ENCODE data around the gene SPPL2C. TPM values are rescaled to one million over a fixed set of nuclear protein-coding genes. Genes with fewer than 3 reads are reported as not detected.

SPPL2C gene
- not detected for total RNA-seq

- no peaks in the 10 kb centered on the region for H3K36me3 Mint-ChIP-seq (ENCODE audit: insufficient read depth in 2 of 2)
- no peak within 1 kb of the TSS for H3K4me3 Mint-ChIP-seq
- DNase-seq: no peak
- no peaks in the 10 kb centered on the region for H3K4me1 Mint-ChIP-seq (ENCODE audit: low read depth)
- no peaks in the 10 kb centered on the region for H3K27me3 Mint-ChIP-seq (ENCODE audit: low read depth)
- no peak within 1 kb of the TSS for H3K27ac Mint-ChIP-seq
- no peak for ATAC-seq (replicated peaks in 1 of 2)
- H3K9me3 Mint-ChIP-seq: no peaks in the 10 kb centered on the region
Measured at GRCh38 chr17:45844695-45845375, at the start of gene SPPL2C. TSS of gene SPPL2C (plus strand) at chr17:45844881. CDS start at chr17:45844907, 26 bp downstream.

- Mint-ChIP-seq H3K27ac (no peak overlapping the region), H3K27me3 (ENCODE audit: low read depth) (peaks cover 19% of the 10 kb centered on the region), H3K36me3 (ENCODE audit: insufficient read depth in 2 of 2) (no peaks in the 10 kb centered on the region), H3K4me1 (ENCODE audit: low read depth) (no peaks in the 10 kb centered on the region), H3K9me3 (no peaks in the 10 kb centered on the region), H3K4me3 (no peak overlapping the region)
- DNase-seq (no peak), ATAC-seq (replicated peaks in 1 of 2) (no peak)
Measured at GRCh38 chr17:45800816-45801215, 43.9 kb upstream of the SPPL2C start.

- Mint-ChIP-seq H3K27me3 (ENCODE audit: low read depth) (peaks cover 20% of the 10 kb centered on the region), H3K4me1 (ENCODE audit: low read depth) (no peaks in the 10 kb centered on the region), H3K36me3 (ENCODE audit: insufficient read depth in 2 of 2) (no peaks in the 10 kb centered on the region), H3K27ac (no peak overlapping the region), H3K4me3 (no peak overlapping the region), H3K9me3 (no peaks in the 10 kb centered on the region)
- no peak for ATAC-seq (replicated peaks in 1 of 2)
- DNase-seq: no peak
Measured at GRCh38 chr17:45801421-45801820, 43.3 kb upstream of the SPPL2C start.

- H3K36me3 Mint-ChIP-seq (ENCODE audit: insufficient read depth in 2 of 2): no peaks in the 10 kb centered on the region
- H3K27ac Mint-ChIP-seq: no peak overlapping the region
- H3K9me3 Mint-ChIP-seq: no peaks in the 10 kb centered on the region
- DNase-seq (no peak), ATAC-seq (replicated peaks in 1 of 2) (no peak)
- H3K4me1 Mint-ChIP-seq (ENCODE audit: low read depth): no peaks in the 10 kb centered on the region
- peaks cover 32% of the 10 kb centered on the region for H3K27me3 Mint-ChIP-seq (ENCODE audit: low read depth)
- H3K4me3 Mint-ChIP-seq: no peak overlapping the region
Measured at GRCh38 chr17:45808845-45809244, 35.8 kb upstream of the SPPL2C start.

- ATAC-seq (replicated peaks in 1 of 2): no peak
- H3K27ac Mint-ChIP-seq: no peak overlapping the region
- no peaks in the 10 kb centered on the region for H3K4me1 Mint-ChIP-seq (ENCODE audit: low read depth)
- peaks cover 34% of the 10 kb centered on the region for H3K27me3 Mint-ChIP-seq (ENCODE audit: low read depth)
- no peaks in the 10 kb centered on the region for H3K36me3 Mint-ChIP-seq (ENCODE audit: insufficient read depth in 2 of 2)
- H3K9me3 Mint-ChIP-seq: no peaks in the 10 kb centered on the region
- H3K4me3 Mint-ChIP-seq: no peak overlapping the region
- no peak for DNase-seq
Measured at GRCh38 chr17:45809499-45809898, 35.2 kb upstream of the SPPL2C start.

GRCh38 chr17:45812102-45812501 is 32.6 kb upstream of the SPPL2C start:
- Mint-ChIP-seq H3K4me1 (ENCODE audit: low read depth) (no peaks in the 10 kb centered on the region), H3K27ac (no peak overlapping the region)
- ATAC-seq (replicated peaks in 1 of 2): no peak

GRCh38 chr17:45813048-45813725 is 31.5 kb upstream of the SPPL2C start:
- H3K4me3 Mint-ChIP-seq: no peak overlapping the region
- H3K27ac Mint-ChIP-seq: no peak overlapping the region
- H3K36me3 Mint-ChIP-seq (ENCODE audit: insufficient read depth in 2 of 2): no peaks in the 10 kb centered on the region
- no peak for ATAC-seq (replicated peaks in 1 of 2)
- no peak for DNase-seq
- no peaks in the 10 kb centered on the region for H3K9me3 Mint-ChIP-seq
- H3K4me1 Mint-ChIP-seq (ENCODE audit: low read depth): no peaks in the 10 kb centered on the region
- peaks cover 21% of the 10 kb centered on the region for H3K27me3 Mint-ChIP-seq (ENCODE audit: low read depth)

More at GRCh38 chr17:45812102-45812501, 32.6 kb upstream of the SPPL2C start:
- DNase-seq: no peak
- Mint-ChIP-seq H3K27me3 (ENCODE audit: low read depth) (peaks cover 21% of the 10 kb centered on the region), H3K4me3 (no peak overlapping the region), H3K9me3 (no peaks in the 10 kb centered on the region), H3K36me3 (ENCODE audit: insufficient read depth in 2 of 2) (no peaks in the 10 kb centered on the region)

- Mint-ChIP-seq H3K4me3 (no peak overlapping the region), H3K4me1 (ENCODE audit: low read depth) (no peaks in the 10 kb centered on the region), H3K9me3 (no peaks in the 10 kb centered on the region), H3K27ac (no peak overlapping the region), H3K36me3 (ENCODE audit: insufficient read depth in 2 of 2) (no peaks in the 10 kb centered on the region), H3K27me3 (ENCODE audit: low read depth) (peaks cover 16% of the 10 kb centered on the region)
- ATAC-seq (replicated peaks in 1 of 2) (no peak), DNase-seq (no peak)
Measured at GRCh38 chr17:45814622-45815606, 29.8 kb upstream of the SPPL2C start.

- no peak overlapping the region for H3K4me3 Mint-ChIP-seq
- H3K9me3 Mint-ChIP-seq: no peaks in the 10 kb centered on the region
- no peak for ATAC-seq (replicated peaks in 1 of 2)
- H3K36me3 Mint-ChIP-seq (ENCODE audit: insufficient read depth in 2 of 2): no peaks in the 10 kb centered on the region
- no peak for DNase-seq
- no peak overlapping the region for H3K27ac Mint-ChIP-seq
- H3K4me1 Mint-ChIP-seq (ENCODE audit: low read depth): no peaks in the 10 kb centered on the region
- peaks cover 16% of the 10 kb centered on the region for H3K27me3 Mint-ChIP-seq (ENCODE audit: low read depth)
Measured at GRCh38 chr17:45815752-45816151, 28.9 kb upstream of the SPPL2C start.

GRCh38 chr17:45818041-45818440 is 26.6 kb upstream of the SPPL2C start:
- H3K36me3 Mint-ChIP-seq (ENCODE audit: insufficient read depth in 2 of 2): no peaks in the 10 kb centered on the region
- no peak overlapping the region for H3K27ac Mint-ChIP-seq
- no peaks in the 10 kb centered on the region for H3K4me1 Mint-ChIP-seq (ENCODE audit: low read depth)
- DNase-seq (no peak), ATAC-seq (replicated peaks in 1 of 2) (no peak)
- peaks cover 8% of the 10 kb centered on the region for H3K27me3 Mint-ChIP-seq (ENCODE audit: low read depth)
- no peak overlapping the region for H3K4me3 Mint-ChIP-seq
- no peaks in the 10 kb centered on the region for H3K9me3 Mint-ChIP-seq

- H3K36me3 Mint-ChIP-seq (ENCODE audit: insufficient read depth in 2 of 2): no peaks in the 10 kb centered on the region
- DNase-seq: no peak
- peaks cover 3% of the 10 kb centered on the region for H3K27me3 Mint-ChIP-seq (ENCODE audit: low read depth)
- H3K27ac Mint-ChIP-seq: no peak overlapping the region
- H3K4me3 Mint-ChIP-seq: no peak overlapping the region
- no peak for ATAC-seq (replicated peaks in 1 of 2)
- no peaks in the 10 kb centered on the region for H3K9me3 Mint-ChIP-seq
- no peaks in the 10 kb centered on the region for H3K4me1 Mint-ChIP-seq (ENCODE audit: low read depth)
Measured at GRCh38 chr17:45818699-45819098, 26.0 kb upstream of the SPPL2C start.

- Mint-ChIP-seq H3K27ac (no peak overlapping the region), H3K36me3 (ENCODE audit: insufficient read depth in 2 of 2) (no peaks in the 10 kb centered on the region), H3K4me3 (no peak overlapping the region), H3K27me3 (ENCODE audit: low read depth) (no peaks in the 10 kb centered on the region), H3K9me3 (no peaks in the 10 kb centered on the region), H3K4me1 (ENCODE audit: low read depth) (no peaks in the 10 kb centered on the region)
- ATAC-seq (replicated peaks in 1 of 2) (no peak), DNase-seq (no peak)
Measured at GRCh38 chr17:45819632-45820031, 25.0 kb upstream of the SPPL2C start.

Data from activated T-cell treated with anti-CD3 and anti-CD28 coated beads, Interleukin-2, amount 50 U/mL, for 72 hours (primary cell).